ENCODE results near the gene ERFL.

DNA sequence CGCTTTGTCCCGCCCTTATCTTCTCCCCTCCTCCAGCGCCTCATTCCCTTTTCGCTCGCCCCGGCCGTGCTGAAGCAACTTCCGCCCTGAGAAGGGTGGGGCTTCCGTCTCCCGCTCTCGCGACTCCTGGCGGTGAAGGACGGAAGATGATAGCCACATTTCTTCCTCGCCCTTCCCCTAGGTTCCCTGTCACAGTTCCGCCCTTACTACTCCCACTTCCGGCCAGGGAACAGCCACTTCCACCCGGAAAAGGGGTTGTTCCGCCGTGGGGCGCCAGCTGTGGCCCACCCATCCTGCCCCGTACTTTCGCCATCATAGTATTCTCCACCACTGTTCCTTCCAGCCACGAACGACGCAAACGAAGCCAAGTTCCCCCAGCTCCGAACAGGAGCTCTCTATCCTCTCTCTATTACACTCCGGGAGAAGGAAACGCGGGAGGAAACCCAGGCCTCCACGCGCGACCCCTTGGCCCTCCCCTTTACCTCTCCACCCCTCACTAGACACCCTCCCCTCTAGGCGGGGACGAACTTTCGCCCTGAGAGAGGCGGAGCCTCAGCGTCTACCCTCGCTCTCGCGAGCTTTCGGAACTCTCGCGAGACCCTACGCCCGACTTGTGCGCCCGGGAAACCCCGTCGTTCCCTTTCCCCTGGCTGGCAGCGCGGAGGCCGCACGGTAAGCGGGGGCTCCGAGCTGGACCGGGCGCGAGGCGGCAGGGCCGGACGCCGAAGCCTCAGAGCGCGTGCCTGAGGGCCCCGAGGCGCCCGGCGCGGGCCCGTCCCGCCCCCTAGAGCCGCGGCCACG, 68.4 kb downstream of the ERFL start, which contains the start of gene RPS19:
- TF ChIP-seq ZNF621 (tag by site-specific recombination; IDR thresholded peaks at IDR 0.05) (no peak), ZNF433 (tag by site-specific recombination; IDR thresholded peaks at IDR 0.05; ENCODE audit: low read depth) (no peak), ZEB2 (tag by site-specific recombination; IDR thresholded peaks at IDR 0.05) (peak; percentile 98), ZNF121 (tag by site-specific recombination; IDR thresholded peaks at IDR 0.05) (peak; percentile 89), ZBTB7A (tag by site-specific recombination; IDR thresholded peaks at IDR 0.05; ENCODE audit: low read depth) (peak; percentile 100), ZNF776 (tag by site-specific recombination; IDR thresholded peaks at IDR 0.05; ENCODE audit: borderline replicate concordance) (no peak), SP7 (tag by site-specific recombination; IDR thresholded peaks at IDR 0.05) (peak; percentile 95), ZNF660 (tag by site-specific recombination; IDR thresholded peaks at IDR 0.05) (peak; percentile 99)
- TF ChIP-seq, protein P1, sequence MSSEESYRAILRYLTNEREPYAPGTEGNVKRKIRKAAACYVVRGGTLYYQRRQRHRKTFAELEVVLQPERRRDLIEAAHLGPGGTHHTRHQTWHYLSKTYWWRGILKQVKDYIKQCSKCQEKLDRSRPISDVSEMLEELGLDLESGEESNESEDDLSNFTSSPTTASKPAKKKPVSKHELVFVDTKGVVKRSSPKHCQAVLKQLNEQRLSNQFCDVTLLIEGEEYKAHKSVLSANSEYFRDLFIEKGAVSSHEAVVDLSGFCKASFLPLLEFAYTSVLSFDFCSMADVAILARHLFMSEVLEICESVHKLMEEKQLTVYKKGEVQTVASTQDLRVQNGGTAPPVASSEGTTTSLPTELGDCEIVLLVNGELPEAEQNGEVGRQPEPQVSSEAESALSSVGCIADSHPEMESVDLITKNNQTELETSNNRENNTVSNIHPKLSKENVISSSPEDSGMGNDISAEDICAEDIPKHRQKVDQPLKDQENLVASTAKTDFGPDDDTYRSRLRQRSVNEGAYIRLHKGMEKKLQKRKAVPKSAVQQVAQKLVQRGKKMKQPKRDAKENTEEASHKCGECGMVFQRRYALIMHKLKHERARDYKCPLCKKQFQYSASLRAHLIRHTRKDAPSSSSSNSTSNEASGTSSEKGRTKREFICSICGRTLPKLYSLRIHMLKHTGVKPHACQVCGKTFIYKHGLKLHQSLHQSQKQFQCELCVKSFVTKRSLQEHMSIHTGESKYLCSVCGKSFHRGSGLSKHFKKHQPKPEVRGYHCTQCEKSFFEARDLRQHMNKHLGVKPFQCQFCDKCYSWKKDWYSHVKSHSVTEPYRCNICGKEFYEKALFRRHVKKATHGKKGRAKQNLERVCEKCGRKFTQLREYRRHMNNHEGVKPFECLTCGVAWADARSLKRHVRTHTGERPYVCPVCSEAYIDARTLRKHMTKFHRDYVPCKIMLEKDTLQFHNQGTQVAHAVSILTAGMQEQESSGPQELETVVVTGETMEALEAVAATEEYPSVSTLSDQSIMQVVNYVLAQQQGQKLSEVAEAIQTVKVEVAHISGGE (tag by site-specific recombination; conservative IDR thresholded peaks at IDR 0.05; ENCODE audit: low read depth), result peak; percentile 98
- TF ChIP-seq, protein P2, sequence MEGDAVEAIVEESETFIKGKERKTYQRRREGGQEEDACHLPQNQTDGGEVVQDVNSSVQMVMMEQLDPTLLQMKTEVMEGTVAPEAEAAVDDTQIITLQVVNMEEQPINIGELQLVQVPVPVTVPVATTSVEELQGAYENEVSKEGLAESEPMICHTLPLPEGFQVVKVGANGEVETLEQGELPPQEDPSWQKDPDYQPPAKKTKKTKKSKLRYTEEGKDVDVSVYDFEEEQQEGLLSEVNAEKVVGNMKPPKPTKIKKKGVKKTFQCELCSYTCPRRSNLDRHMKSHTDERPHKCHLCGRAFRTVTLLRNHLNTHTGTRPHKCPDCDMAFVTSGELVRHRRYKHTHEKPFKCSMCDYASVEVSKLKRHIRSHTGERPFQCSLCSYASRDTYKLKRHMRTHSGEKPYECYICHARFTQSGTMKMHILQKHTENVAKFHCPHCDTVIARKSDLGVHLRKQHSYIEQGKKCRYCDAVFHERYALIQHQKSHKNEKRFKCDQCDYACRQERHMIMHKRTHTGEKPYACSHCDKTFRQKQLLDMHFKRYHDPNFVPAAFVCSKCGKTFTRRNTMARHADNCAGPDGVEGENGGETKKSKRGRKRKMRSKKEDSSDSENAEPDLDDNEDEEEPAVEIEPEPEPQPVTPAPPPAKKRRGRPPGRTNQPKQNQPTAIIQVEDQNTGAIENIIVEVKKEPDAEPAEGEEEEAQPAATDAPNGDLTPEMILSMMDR (tag by site-specific recombination; IDR thresholded peaks at IDR 0.05), result peak; percentile 100
